C4-2B (cell line): ENCODE measurements around the gene PNMA8A.

Experiments
- CTCF ChIP-seq: fragments of 450-650 bp; conservative IDR thresholded peaks from 2 replicates; pipeline ENCODE4 v1.5.1; 2017; ENCODE audit warnings: mild to moderate bottlenecking
- ZFX ChIP-seq: fragments of 450-650 bp; IDR thresholded peaks from 2 replicates; pipeline ENCODE4 v1.6.1; 2017

GRCh38 chr19:46490774-46491173, 19.4 kb upstream of the PNMA8A start:
- TF ChIP-seq CTCF (no peak), ZFX (no peak)
